ENCODE measurements around the gene RNF167.
"Not testable (repeated sequence)": the region's sequence is repeated elsewhere in the genome, so short reads cannot be mapped to it uniquely, and the experiment has no call there.

Gene RNF167

DNA sequence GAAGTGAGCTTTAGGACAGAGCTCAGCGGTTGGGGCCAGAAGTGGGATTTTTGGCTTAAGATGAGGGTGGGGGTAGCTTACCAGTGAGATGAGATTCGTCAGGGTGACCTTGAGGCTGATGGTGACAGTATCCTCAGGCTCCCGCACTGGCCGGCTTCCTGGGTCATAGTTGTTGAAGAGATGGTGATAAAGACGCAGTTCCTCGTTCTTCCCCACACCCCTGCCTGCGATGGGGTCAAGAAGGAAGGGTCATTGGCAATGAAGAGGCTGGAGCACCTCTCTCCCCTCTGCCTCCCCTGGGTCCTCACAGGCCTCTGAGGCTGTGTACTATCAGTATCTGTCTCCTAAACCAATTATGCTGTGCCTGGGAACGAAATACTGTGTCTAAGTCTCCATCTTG is 37.5 kb upstream of the RNF167 start:
- DNase-seq (ENCODE audit: low read depth in 2 of 2), result no peak

DNA sequence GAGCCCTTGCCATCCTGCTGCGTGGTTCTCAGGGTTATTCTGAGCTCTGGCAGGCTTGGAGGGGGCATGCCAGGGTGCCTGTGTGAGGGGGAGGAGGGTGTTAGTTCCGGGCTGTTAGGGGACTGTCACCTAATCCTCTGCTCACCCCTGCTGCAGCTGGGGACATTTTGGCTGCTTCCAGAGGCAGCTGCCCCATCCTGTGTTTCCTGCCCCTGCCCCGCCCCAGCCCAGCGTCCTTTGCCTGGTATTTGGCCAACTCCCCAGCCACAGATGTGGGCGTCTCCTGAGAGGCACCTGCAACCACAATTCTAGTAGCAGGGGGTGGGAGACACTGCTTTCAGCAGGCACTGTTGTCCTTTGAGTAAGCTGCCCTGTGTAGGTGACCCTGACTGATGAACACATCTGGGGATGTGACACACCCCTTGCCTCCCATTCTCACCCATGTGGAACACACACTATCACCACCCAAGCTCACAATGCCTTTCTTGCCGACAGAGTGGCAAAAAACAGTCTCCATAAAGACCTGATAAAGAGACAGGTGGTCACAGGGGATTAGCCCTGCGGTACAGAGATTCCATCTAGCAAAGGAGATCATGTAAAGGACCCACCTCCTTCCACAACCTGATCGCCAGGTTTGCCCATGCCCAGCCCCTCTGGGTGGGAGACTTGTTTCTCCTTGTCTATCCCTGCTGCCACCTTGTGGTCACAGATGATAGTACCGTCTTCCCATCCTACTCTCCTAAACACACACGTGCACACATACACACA is 36.8 kb upstream of the RNF167 start, which contains the start of gene CHRNE:
TSS of gene CHRNE (minus strand) at position 48 of the 768 bp plus-strand sequence. CDS start at position 13, 35 bp downstream.
- peak; percentile 67 to 71 for DNase-seq (ENCODE audit: low read depth in 2 of 2)

DNA sequence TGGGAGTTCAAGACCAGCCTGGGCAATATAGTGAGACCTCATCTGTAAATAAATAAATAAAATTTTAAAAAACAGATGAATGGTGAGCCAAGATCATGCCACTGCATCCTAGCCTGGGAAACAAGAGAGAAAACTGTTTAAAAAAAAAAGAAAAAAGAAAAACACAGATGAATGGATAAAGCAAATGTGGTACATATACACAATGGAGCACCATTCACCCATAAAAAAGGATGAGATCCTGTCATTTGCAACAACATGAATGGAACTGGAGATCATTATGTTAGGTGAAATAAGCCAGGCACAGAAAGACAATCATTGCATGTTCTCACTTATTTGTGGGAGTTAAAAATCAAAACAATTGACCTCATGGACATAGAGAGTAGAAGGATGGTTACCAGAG is 33.4 kb upstream of the RNF167 start:
- not testable (repeated sequence) for DNase-seq (ENCODE audit: low read depth in 2 of 2)

DNA sequence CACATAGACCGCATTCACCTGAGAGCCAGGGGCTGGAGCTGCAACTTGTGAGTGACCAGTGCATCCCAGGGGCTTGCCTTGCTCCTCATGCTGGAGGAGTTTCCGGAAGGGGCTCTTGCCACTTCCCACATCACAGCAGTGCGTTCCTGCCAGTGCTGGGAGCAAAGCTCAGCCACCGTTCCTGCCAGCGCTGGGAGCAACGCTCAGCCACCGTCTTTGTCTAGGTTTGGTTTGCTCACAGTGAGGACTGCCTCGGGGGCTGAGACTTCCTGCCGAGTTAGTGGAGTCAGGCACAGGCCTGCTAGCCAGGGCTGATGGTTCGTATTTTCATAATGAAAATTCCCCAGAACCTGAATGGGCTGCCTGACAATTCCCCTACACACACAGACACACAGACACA is 31.8 kb upstream of the RNF167 start:
- DNase-seq (ENCODE audit: low read depth in 2 of 2), result no peak

DNA sequence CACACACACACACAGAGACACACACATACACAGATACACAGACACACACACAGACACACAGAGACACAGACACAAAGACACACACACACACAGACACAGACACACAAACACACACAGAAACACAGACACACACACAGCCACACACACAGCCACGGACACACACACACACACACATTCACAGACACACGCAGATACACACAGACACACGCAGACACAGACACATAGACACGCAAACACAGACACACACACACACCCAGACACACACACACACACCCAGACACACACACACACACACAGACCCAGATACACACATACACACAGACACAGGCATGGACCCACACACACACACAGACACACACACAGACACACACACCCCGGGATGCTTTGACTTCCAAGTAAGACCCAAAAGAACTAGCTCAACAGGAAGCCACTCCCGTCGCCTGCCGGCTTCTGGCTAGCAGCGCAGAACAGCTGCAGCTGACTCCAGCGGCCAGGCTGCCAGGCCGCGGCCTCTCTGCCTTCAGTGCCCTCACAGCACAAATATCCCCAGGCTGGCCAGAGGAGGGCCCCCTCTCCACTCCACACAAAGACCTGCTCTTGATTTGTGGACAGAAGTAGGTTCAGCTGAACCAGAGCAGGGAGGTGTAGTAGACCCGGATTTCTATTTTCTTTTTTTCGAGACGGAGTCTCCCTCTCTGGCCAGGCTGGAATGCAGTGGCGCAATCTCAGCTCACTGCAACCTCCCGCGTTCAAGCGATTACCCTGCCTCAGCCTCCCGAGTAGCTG is 31.2 kb upstream of the RNF167 start:
- peak; percentile 62 to 64 for DNase-seq (ENCODE audit: low read depth in 2 of 2)

DNA sequence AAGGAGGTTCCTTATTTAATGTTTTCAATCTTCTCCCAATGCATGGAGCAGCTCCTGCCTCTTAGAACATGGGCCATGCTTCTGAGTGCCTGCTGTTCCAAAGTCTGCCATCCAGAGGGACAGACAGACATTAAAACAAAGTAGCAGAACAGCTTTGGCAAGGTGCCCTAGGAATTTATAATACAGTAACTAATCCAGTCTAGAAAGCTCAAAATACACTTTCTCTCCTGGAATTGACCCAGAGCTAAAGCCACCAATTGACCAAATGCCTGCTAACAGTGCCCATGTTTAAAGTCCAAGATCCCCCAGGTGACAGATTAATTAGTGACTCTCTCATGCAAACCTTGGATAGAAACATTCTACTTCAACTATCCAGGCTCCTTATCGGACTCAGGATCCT is 26.1 kb upstream of the RNF167 start:
- DNase-seq (ENCODE audit: low read depth in 2 of 2), result no peak

DNA sequence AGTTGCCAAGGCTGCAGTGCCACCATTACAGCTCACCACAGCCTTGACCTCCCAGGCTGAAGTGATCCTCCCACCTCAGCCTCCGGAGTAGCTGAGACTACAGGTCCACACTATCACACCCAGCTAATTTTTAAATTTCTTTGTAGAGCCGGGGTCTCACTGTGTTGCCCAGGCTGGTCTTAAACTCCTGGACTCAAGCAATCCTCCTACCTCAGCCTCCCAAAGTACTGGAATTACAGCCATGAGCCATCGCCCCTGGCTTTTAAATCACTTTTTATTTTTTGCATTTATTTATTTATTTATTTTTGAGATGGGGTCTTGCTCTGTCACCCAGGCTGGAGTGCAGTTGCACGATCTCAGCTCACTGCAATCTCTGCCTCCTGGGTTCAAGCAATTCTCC is 25.5 kb upstream of the RNF167 start:
- DNase-seq (ENCODE audit: low read depth in 2 of 2), result not testable (repeated sequence)

DNA sequence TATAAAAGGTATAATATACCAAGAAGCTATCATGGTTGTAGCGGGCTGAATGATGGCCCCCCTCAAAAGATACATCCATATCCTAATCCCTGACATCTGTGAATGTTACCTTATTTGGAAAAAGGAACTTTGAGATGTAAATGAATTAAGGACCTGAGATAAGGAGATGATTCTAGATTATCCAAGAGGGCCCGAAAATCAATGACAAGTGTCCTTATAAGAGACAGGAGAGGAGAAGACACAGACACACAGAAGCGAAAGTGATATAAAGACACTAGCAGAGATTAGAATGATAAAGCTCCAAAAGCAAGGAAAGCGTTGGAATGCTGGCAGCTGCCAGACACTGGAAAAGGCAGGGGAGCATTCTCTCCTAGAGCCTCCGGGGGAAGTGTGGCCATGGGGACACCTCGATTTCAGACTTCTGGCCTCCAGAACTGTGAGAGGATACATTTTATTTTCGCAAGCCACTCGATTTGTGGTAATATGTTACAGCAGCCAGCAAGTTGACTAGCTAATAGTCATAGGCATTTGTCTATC is 20.5 kb upstream of the RNF167 start:
- no peak for DNase-seq (ENCODE audit: low read depth in 2 of 2)

DNA sequence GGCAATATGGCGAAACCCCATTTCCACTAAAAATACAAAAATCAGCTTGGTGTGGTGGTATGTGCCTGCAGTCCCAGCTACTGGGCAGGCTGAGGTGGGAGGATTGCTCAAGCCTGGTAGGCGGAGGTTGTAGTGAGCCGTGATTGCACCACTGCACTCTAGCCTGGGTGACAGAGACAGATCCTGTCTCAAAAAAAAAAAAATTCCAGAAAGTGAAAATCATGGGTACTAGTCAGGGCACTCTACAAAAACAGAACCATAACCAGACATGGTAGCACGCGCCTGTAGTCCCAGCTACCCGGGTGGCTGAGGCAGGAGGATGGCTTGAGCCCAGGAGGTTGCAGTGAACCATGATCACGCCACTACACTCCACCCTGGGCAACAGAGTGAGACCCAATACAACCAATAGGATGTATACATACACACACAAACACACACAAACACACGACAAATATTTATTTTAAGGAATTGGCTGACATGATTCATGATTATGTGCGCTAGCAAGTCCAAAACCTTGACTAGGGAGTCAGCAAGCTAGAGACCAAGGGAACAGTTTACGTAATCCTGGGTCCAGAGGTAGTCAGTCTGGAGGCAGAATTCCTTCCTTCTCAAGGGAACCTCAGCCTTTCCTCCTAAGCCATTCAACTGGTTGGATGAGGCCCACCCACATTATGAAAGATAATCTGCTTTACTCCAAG is 19.6 kb upstream of the RNF167 start:
- DNase-seq (ENCODE audit: low read depth in 2 of 2), result no peak

DNA sequence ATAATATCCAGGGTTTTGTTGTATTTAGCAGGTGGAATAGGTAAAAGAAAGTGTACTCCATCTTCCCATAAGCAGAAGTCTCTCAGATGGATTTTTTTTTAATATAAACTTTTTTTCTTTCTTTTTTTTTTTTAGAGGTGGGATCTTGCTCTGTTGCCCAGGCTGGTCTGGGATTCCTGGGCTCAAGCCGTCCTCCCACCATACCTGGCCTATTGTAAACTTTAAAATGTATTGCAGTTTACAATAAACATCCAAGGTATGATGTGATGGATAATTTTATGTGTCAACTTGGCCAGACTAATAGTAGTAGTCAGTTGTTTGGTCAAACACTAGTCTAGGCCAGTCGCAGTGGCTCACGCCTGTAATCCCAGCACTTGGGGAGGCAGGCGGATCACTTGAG is 18.7 kb upstream of the RNF167 start:
- no peak for DNase-seq (ENCODE audit: low read depth in 2 of 2)

DNA sequence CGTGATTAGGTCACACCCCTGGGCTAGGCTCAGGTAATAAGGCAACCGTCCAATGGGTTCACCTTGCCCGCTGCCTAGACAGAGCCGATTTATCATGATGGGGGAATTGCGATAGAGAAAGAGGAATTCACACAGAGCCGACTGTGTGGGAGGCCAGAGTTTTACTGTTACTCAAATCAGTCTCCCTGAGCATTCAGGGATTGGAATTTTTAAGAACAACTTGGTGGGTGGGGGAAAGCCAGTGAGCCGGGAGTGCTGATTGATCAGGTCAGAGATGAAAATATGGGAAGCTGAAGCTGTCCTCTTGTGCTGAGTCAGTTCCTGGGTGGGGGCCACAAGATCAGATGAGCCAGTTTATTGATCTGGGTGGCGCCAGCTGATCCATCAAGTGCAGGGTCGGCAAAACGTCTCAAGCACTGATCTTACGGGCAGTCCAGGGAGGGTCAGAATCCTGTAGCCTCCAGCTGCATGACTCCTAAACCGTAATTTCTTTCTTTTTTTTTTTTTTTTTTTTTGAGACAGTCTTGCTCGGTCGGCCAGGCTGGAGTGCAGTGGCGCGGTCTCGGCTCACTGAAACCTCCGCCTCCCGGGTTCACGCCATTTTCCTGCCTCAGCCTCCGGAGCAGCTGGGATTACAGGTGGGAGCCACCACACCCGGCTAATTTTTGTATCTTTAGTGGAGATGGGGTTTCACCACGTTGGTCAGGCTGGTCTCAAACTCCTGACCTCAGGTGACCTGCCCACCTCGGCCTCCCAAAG is 13.3 kb upstream of the RNF167 start:
- not testable (repeated sequence) for DNase-seq (ENCODE audit: low read depth in 2 of 2)

DNA sequence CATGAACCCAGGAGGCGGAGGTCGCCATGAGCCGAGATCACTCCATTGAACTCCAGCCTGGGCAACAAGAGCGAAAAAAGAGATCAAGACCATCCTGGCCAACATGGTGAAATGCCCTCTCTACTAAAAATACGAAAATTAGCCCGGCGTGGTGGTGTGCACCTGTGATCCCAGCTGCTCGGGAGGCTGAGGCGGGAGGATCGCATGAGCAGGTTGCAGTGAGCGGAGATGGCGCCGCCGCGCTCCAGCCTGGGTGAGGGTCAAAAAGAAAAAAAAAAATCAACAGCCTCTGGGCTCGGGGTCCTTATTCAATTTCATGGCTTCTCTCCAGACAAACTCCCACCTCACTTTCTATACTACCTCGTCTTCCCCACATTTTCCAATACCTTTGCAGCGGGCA is 11.2 kb upstream of the RNF167 start:
- DNase-seq (ENCODE audit: low read depth in 2 of 2), result no peak

DNA sequence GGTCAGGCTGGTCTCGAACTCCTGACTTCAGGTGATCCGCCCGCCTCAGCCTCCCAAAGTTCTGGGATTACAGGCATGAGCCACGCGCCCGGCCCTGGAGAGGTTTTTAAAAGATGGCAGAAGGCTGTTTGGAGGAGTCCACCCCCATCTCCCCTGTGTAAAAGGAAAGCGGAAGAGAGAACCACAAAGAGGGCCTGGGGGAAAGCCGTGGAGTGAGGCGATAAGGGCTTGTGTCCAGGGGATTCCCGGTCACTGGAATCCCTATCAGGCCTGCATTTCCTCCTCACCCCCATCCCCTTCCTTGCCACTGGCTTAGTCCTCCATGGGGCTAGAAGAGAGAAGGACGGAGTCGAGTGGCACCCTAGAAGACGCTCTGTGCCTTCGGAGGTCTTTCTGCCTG is 8.1 kb upstream of the RNF167 start, which contains the start of gene GP1BA:
TSS of gene GP1BA (plus strand) at position 315 of the 400 bp plus-strand sequence. CDS start 328 bp downstream, outside the sequence.
- DNase-seq (ENCODE audit: low read depth in 2 of 2), result no peak

DNA sequence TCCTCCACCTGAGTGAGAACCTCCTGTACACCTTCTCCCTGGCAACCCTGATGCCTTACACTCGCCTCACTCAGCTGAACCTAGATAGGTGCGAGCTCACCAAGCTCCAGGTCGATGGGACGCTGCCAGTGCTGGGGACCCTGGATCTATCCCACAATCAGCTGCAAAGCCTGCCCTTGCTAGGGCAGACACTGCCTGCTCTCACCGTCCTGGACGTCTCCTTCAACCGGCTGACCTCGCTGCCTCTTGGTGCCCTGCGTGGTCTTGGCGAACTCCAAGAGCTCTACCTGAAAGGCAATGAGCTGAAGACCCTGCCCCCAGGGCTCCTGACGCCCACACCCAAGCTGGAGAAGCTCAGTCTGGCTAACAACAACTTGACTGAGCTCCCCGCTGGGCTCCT is 7.3 kb upstream of the RNF167 start:
- DNase-seq (ENCODE audit: low read depth in 2 of 2), result no peak

DNA sequence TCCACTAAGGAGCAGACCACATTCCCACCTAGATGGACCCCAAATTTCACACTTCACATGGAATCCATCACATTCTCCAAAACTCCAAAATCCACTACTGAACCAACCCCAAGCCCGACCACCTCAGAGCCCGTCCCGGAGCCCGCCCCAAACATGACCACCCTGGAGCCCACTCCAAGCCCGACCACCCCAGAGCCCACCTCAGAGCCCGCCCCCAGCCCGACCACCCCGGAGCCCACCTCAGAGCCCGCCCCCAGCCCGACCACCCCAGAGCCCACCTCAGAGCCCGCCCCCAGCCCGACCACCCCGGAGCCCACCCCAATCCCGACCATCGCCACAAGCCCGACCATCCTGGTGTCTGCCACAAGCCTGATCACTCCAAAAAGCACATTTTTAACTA is 6.4 kb upstream of the RNF167 start:
- no peak for DNase-seq (ENCODE audit: low read depth in 2 of 2)

DNA sequence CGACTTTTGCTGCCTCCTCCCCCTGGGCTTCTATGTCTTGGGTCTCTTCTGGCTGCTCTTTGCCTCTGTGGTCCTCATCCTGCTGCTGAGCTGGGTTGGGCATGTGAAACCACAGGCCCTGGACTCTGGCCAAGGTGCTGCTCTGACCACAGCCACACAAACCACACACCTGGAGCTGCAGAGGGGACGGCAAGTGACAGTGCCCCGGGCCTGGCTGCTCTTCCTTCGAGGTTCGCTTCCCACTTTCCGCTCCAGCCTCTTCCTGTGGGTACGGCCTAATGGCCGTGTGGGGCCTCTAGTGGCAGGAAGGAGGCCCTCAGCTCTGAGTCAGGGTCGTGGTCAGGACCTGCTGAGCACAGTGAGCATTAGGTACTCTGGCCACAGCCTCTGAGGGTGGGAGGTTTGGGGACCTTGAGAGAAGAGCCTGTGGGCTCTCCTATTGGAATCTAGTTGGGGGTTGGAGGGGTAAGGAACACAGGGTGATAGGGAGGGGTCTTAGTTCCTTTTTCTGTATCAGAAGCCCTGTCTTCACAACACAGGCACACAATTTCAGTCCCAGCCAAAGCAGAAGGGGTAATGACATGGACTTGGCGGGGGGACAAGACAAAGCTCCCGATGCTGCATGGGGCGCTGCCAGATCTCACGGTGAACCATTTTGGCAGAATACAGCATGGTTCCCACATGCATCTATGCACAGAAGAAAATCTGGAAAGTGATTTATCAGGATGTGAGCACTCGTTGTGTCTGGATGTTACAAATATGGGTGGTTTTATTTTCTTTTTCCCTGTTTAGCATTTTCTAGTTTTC is 5.7 kb upstream of the RNF167 start:
- DNase-seq (ENCODE audit: low read depth in 2 of 2), result no peak

DNA sequence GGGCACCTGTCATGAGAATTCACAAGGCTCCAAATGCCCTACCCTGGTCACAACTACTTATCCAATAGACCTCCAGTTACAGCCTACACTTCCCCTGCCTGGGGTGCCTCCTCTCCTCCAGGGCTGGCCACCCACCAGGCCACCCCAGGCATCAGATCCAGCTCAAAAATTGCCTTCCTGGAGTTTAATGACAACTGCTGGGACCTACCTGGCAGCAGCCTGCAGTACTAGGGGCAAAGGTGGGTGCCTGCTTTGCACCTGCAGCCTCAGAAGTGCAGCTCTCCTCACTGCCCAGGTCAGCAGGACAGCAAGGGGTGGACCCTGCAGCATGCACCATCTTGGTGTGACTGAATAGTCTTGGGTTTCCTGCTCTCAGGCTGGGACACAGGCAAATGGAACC is 4.4 kb upstream of the RNF167 start:
- no peak for DNase-seq (ENCODE audit: low read depth in 2 of 2)

DNA sequence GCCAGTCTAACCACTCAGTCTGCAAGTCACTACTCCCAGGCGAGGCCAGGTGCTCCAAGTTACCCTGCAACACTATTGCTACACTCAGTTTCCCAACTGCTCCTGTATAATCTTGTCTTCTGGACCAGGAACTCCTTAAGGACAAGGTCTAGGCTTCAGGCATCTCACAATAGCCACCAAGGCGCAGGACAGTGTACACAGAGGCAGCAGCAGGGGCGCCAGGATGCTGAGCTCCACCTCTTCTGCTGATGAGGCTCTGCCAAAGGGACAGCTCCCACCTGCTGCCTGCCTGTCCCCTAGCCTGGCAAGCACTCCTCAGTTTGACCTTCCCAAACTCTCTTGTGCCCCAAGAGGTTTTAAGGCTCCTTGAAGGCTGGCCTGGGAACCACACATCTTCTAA is 3.6 kb upstream of the RNF167 start:
- DNase-seq (ENCODE audit: low read depth in 2 of 2), result no peak

DNA sequence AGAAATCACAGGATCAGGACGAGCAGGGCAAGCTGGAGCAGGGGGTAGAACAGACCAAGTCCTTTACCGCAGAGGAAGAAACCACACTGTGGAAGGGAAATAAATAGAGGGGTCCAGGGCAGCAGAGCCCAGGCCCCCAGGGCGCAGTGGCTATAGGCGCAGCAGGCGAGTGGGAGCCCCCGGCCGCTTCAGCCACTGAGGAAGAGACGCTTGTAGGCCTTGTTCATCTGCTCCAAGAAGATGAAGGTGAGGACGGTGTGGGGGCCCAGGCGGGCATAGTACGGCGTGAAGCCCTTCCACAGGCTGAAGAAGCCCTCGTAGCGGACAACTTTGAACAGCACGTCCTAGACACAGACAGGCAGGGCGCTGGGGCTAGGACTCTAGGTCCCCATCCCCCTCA is 2.5 kb upstream of the RNF167 start:
- DNase-seq (ENCODE audit: low read depth in 2 of 2), result no peak

DNA sequence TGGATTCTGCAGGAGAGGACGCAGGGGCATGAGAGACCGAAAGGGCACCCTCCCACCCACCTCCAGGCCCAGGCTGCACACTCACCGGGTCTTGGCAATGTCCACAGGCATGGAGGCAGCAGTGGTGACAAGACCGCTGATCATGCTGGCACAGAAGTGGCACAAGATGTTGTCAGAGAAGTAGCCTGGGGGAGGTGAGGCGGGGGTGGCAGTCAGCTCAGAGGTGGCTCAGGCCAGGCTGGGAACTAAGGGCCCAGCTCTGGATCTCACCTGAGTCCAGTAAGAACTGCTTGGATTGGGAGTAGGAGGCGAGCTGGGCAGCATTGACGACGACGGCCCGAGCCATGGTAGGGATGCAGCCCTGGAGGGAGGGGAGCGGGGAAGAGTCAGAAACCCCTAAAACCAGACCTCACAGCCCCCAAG is 2.0 kb upstream of the RNF167 start:
- DNase-seq (ENCODE audit: low read depth in 2 of 2), result no peak

Data from stimulated activated CD4-positive, alpha-beta T cell treated with anti-CD3 and anti-CD28 coated beads, Interleukin-15, amount 100 ng/mL, for 48 hours (primary cell).